H1 (cell line): ENCODE measurements around the gene FRMD4A. TPM values are rescaled to one million over a fixed set of nuclear protein-coding genes. Genes with fewer than 3 reads are reported as not detected.

Source experiments
- CTCF ChIA-PET: fragments of 300-600 bp; sonication (Branson Sonifier 250); formaldehyde crosslinking; loops from one replicate; lab custom pipeline; 2021; ENCODE audit not compliant: partially characterized antibody; lab: Charles Lee
- POLR2A ChIA-PET: fragments of 300-600 bp; sonication (Branson Sonifier 250); formaldehyde crosslinking; loops from one replicate; lab custom pipeline; 2021; ENCODE audit warnings: inconsistent platforms; ENCODE audit not compliant: partially characterized antibody; lab: Charles Lee
- DNase-seq, 2 experiments: peaks; one replicate each; pipeline versions ENCODE4 v3.0.0 to v3.0.0-alpha.2; 2010 to 2022; ENCODE audit warnings: low spot score in 2 of 2, low read depth in 1 of 2, mixed read lengths in 1 of 2
- FAIRE-seq: peaks from 2 replicates; lab custom pipeline; 2011; peaks lifted over from hg19 to GRCh38; lab: Jason Lieb, UNC
- H2AFZ ChIP-seq: 2 replicates; pipeline ENCODE4 v1.8.1; 2012; ENCODE audit warnings: low read length, inconsistent platforms
- H2AK5ac ChIP-seq: 2 replicates; pipeline ENCODE4 v1.6.1; 2013; ENCODE audit warnings: low read depth, low read length
- H2BK120ac ChIP-seq: replicated peaks from 2 replicates; pipeline ENCODE3; 2013; ENCODE audit warnings: low read depth, low read length, inconsistent platforms
- H2BK12ac ChIP-seq: 2 replicates; pipeline ENCODE4 v1.6.1; 2013; ENCODE audit warnings: low read depth, low read length
- H2BK15ac ChIP-seq: 2 replicates; pipeline ENCODE4 v1.6.1; 2013; ENCODE audit warnings: low read length
- H2BK20ac ChIP-seq: 2 replicates; pipeline ENCODE4 v1.6.1; 2013; ENCODE audit warnings: low read length
- H2BK5ac ChIP-seq: 2 replicates; pipeline ENCODE4 v1.6.1; 2013; ENCODE audit warnings: low read depth, low read length
- H3K14ac ChIP-seq: 2 replicates; pipeline ENCODE4 v1.6.1; 2013; ENCODE audit warnings: inconsistent platforms; ENCODE audit not compliant: insufficient read length
- H3K18ac ChIP-seq: 2 replicates; pipeline ENCODE4 v1.6.1; 2013; ENCODE audit warnings: low read length; ENCODE audit errors: extremely low read depth
- H3K23ac ChIP-seq: 2 replicates; pipeline ENCODE4 v1.6.1; 2013; ENCODE audit warnings: inconsistent platforms; ENCODE audit not compliant: insufficient read length
- H3K23me2 ChIP-seq: 2 replicates; pipeline ENCODE4 v1.6.1; 2013; ENCODE audit warnings: low read depth, low read length
- H3K27ac ChIP-seq: 2 replicates; pipeline ENCODE4 v1.6.1; 2011; ENCODE audit warnings: low read depth, low read length, inconsistent platforms
- H3K27me3 ChIP-seq, 4 experiments: replicated peaks in 1 of 4; 1 replicate in 1 of 4; 2 replicates in 3 of 4; pipeline versions ENCODE4 v1.6.1 to v1.8.1; 2011 to 2013; ENCODE audit warnings: low read length in 3 of 4, mild to moderate bottlenecking in 3 of 4, inconsistent platforms in 2 of 4, mixed read lengths in 2 of 4, moderate library complexity in 1 of 4; ENCODE audit not compliant: control insufficient read depth in 3 of 4, insufficient read depth in 3 of 4; ENCODE audit errors: extremely low read depth in 1 of 4
- H3K36me3 ChIP-seq, 4 experiments: 2 replicates each; pipeline versions ENCODE4 v1.6.1 to v1.8.1; 2011 to 2013; ENCODE audit warnings: mild to moderate bottlenecking in 4 of 4, low read length in 3 of 4, moderate library complexity in 2 of 4, control low read depth in 1 of 4, inconsistent platforms in 1 of 4; ENCODE audit not compliant: insufficient read depth in 4 of 4, control insufficient read depth in 2 of 4
- H3K4ac ChIP-seq: replicated peaks from 2 replicates; pipeline ENCODE3; 2013; ENCODE audit warnings: low read length, low read depth, mixed read lengths, inconsistent platforms; ENCODE audit not compliant: insufficient read length
- H3K4me1 ChIP-seq, 4 experiments: replicated peaks in 1 of 4; 1 replicate in 1 of 4; 2 replicates in 3 of 4; pipeline versions ENCODE4 v1.6.1 to v1.8.1; 2011 to 2013; ENCODE audit warnings: low read length in 3 of 4, inconsistent platforms in 2 of 4, mixed read lengths in 1 of 4; ENCODE audit not compliant: insufficient read depth in 4 of 4, control insufficient read depth in 3 of 4
- H3K4me2 ChIP-seq, 2 experiments: 2 replicates each; pipeline versions ENCODE4 v1.6.1 to v1.8.1; 2011 to 2013; ENCODE audit warnings: low read depth in 2 of 2, low read length in 2 of 2, control low read depth in 1 of 2, inconsistent platforms in 1 of 2, mild to moderate bottlenecking in 1 of 2; ENCODE audit not compliant: insufficient read depth in 1 of 2
- H3K4me3 ChIP-seq, 4 experiments: fragments of 200-600, 300-600 bp in 1 of 4; sonication (generic), shearing (Covaris generic), sonication (Bioruptor Twin) in 1 of 4; 2 replicates each; pipeline versions ENCODE4 v1.5.1 to v1.8.1; 2011 to 2016; ENCODE audit warnings: low read length in 4 of 4, low read depth in 3 of 4, control low read depth in 2 of 4, inconsistent platforms in 2 of 4, mild to moderate bottlenecking in 2 of 4, mixed read lengths in 1 of 4, moderate library complexity in 1 of 4; ENCODE audit not compliant: insufficient read depth in 2 of 4; ENCODE audit errors: extremely low read depth in 1 of 4
- H3K56ac ChIP-seq: replicated peaks from 2 replicates; pipeline ENCODE3; 2013; ENCODE audit warnings: low read depth, mild to moderate bottlenecking, mixed read lengths, low read length, inconsistent platforms; ENCODE audit not compliant: insufficient read length
- H3K79me1 ChIP-seq: 2 replicates; pipeline ENCODE4 v1.6.1; 2013; ENCODE audit warnings: low read depth, low read length, control low read depth
- H3K79me2 ChIP-seq, 2 experiments: 2 replicates each; pipeline versions ENCODE4 v1.6.1 to v1.8.1; 2012 to 2013; ENCODE audit warnings: low read length in 2 of 2, mild to moderate bottlenecking in 2 of 2, inconsistent platforms in 1 of 2; ENCODE audit not compliant: insufficient read depth in 2 of 2, control insufficient read depth in 1 of 2
- H3K9ac ChIP-seq, 4 experiments: replicated peaks in 1 of 4; 1 replicate in 1 of 4; 2 replicates in 3 of 4; pipeline versions ENCODE4 v1.6.1 to v1.8.1; 2011 to 2013; ENCODE audit warnings: low read depth in 3 of 4, low read length in 3 of 4, control low read depth in 2 of 4, mild to moderate bottlenecking in 2 of 4, moderate library complexity in 2 of 4, inconsistent platforms in 1 of 4; ENCODE audit errors: extremely low read depth in 1 of 4
- H3K9me3 ChIP-seq, 2 experiments: 2 replicates each; pipeline versions ENCODE4 v1.6.1 to v1.8.1; 2012 to 2013; ENCODE audit warnings: mild to moderate bottlenecking in 2 of 2, moderate library complexity in 2 of 2, control low read depth in 1 of 2, inconsistent platforms in 1 of 2, low read depth in 1 of 2, low read length in 1 of 2, mixed read lengths in 1 of 2; ENCODE audit not compliant: insufficient read depth in 2 of 2
- H4K20me1 ChIP-seq, 2 experiments: replicated peaks in 1 of 2; 2 replicates each; pipeline versions ENCODE3 to v1.8.1; 2011 to 2013; ENCODE audit warnings: inconsistent platforms in 2 of 2, low read length in 2 of 2, mild to moderate bottlenecking in 1 of 2; ENCODE audit not compliant: insufficient read depth in 2 of 2, control insufficient read depth in 1 of 2
- H4K5ac ChIP-seq: 2 replicates; pipeline ENCODE4 v1.6.1; 2013; ENCODE audit warnings: low read length, low read depth, mixed read lengths, inconsistent platforms; ENCODE audit not compliant: insufficient read length
- H4K8ac ChIP-seq: 2 replicates; pipeline ENCODE4 v1.8.0; 2013; ENCODE audit warnings: mild to moderate bottlenecking, moderate library complexity, low read length, inconsistent platforms; ENCODE audit not compliant: insufficient read depth; ENCODE audit errors: extremely low read depth
- H4K91ac ChIP-seq: replicated peaks from 2 replicates; pipeline ENCODE3; 2013; ENCODE audit warnings: low read length, mixed read lengths, inconsistent platforms; ENCODE audit not compliant: insufficient read length
- CBX8 ChIP-seq: fragments of 300-800, 300-1000 bp; sonication (generic); IDR thresholded peaks from 2 replicates; pipeline ENCODE4 v1.7.1; 2016; ENCODE audit warnings: low read depth, low read length, borderline replicate concordance
- WGBS, 2 experiments: shearing (Covaris generic) in 1 of 2; methylation state at CpG; one replicate each; pipeline versions ENCODE4 v1.1.6 to v1.1.7; 2013 to 2015; ENCODE audit warnings: low lambda C conversion rate in 2 of 2, mixed read lengths in 2 of 2, inconsistent platforms in 1 of 2, low coverage in 1 of 2, missing lambda C conversion rate in 1 of 2; ENCODE audit not compliant: insufficient replicate concordance in 2 of 2, insufficient coverage in 1 of 2, insufficient read length in 1 of 2; ENCODE audit errors: extremely low coverage in 1 of 2, missing lambda C conversion rate in 1 of 2; 5-methylcytosine and 5-hydroxymethylcytosine counted together
- polyA plus RNA-seq, 7 experiments: library from polyadenylated mRNA; depleted of rRNA in 3 of 7; stranded (reverse) in 5 of 7; unstranded in 2 of 7; fragments of >200 nt in 5 of 7; fragments of 200-250 nt in 2 of 7; gene quantifications; 1 replicate in 5 of 7; 2 replicates in 1 of 7; 4 replicates in 1 of 7; pipeline versions ENCODE4 v1.2.1 to v1.2.3, GENCODE V29; 2011 to 2013; ENCODE audit warnings: missing spikeins in 2 of 7, mixed read lengths in 2 of 7
- total RNA-seq: library from RNA; stranded (reverse); fragmentation: NEBNext Ultra II Directional; extraction: Animal tissue kit (Norgen Biotek cat#: 25700); gene quantifications from 2 replicates; pipeline ENCODE4 v1.2.1, GENCODE V29; 2021

The FRMD4A gene
- total and polyA plus RNA-seq, 2 of the 8 experiments (the other 6 are each of a cell fraction or from before 2014, with no cell fraction given), result 38.6 to 39.6 TPM

- H3K79me1 ChIP-seq, result peaks cover 2% of the 10 kb centered on the region; the same call in 1 of the 2 replicates
- FAIRE-seq (no peak), DNase-seq (no peak)
- H3K27ac ChIP-seq, result no peak overlapping the region
- H3K4me3 ChIP-seq, result no peak overlapping the region
- H4K8ac ChIP-seq, result no peak overlapping the region
- H3K23ac ChIP-seq, result no peak overlapping the region
- no peak overlapping the region for H2BK5ac ChIP-seq
- H3K9me3 ChIP-seq, result peaks cover 11 to 12% of the 10 kb centered on the region in 2 experiments
- no peak overlapping the region for H3K14ac ChIP-seq
- ChIA-PET POLR2A (no interaction called here), CTCF (interaction anchor here (1.0 to 1.4 kb wide), 2 partner anchors 9 to 23 kb away, joined by 3 to 5 read pairs; no protein-coding TSS in a partner anchor)
- H3K9ac ChIP-seq, result no peak overlapping the region
- no peak overlapping the region for H2AFZ ChIP-seq
- H2BK120ac ChIP-seq, result no peak overlapping the region
- no peak overlapping the region for H2BK15ac ChIP-seq
- H3K4me1 ChIP-seq, result peaks cover 4 to 11% (median 6%) of the 10 kb centered on the region in 4 experiments; a peak in 6 of 7 replicates
- H3K4ac ChIP-seq, result no peak overlapping the region
- no peak overlapping the region for H3K56ac ChIP-seq
- no peak overlapping the region for H2BK12ac ChIP-seq
- no peak overlapping the region for H3K4me2 ChIP-seq
- no peak for TF ChIP-seq CBX8
- H2BK20ac ChIP-seq, result no peak overlapping the region
- H4K91ac ChIP-seq, result no peak overlapping the region
- WGBS, 2 experiments, result 97% methylated on average over 3 of the region's 3 CpGs; no CpG with 5 or more reads in 1 of the 2 experiments
- no peaks in the 10 kb centered on the region for H3K79me2 ChIP-seq
- no peaks in the 10 kb centered on the region for H3K27me3 ChIP-seq
- H4K20me1 ChIP-seq, result no peaks in the 10 kb centered on the region
- H3K36me3 ChIP-seq, result peaks cover 0 to 12% (median 0%) of the 10 kb centered on the region in 4 experiments; a peak in 2 of 8 replicates
- H3K23me2 ChIP-seq, result no peaks in the 10 kb centered on the region
- no peak overlapping the region for H2AK5ac ChIP-seq
- no peak overlapping the region for H4K5ac ChIP-seq
- H3K18ac ChIP-seq, result no peak overlapping the region
These were observed 492.8 kb downstream of the FRMD4A start for GRCh38 chr10:13837966-13838365.
